HG02938 (cell line): ENCODE measurements around the gene RFX2.
"Not testable (repeated sequence)": the region's sequence is repeated elsewhere in the genome, so short reads cannot be mapped to it uniquely, and the experiment has no call there.

Experiments used
- ATAC-seq: cut with Tn5 transposase; IDR thresholded peaks from one replicate; pipeline ENCODE4 v1.9.1; 2021; ENCODE audit warnings: mild to moderate bottlenecking, moderate library complexity; ENCODE audit not compliant: unreplicated experiment

RFX2 gene

DNA sequence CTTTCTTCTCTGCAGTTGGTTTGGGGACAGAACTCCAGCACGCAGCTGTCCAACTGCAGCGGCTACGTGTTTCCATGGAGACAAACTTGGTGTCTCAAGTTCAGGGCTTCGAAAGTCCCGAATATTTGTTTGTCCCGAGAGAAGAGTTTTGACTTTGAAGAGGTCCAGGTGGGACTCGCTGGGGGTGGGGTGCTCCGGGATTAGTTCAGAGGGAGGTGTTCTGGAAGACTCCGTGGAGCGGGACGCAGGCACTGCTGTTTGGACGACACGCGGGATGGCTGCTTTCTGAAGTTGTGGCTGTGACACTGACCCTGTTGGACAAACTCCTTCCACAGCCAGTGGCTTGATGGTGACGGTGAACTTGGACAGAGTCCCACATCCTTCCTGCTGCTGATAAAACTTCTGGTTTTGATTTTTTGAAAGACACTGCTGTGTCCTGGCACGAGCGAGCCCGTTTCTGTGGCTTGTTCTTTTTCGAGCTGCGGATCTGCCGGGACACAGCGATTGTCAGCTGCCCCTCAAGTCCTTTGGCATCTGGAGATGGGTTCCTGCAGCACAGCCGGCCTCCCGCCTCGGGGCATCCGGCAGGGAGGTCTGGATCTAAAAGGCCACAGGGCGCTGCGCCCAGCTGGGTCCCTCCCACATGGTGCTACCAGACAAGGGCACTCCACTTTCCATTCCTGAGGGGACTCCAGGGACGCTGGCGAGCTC, 116.5 kb downstream of the RFX2 start:
- ATAC-seq = no peak

DNA sequence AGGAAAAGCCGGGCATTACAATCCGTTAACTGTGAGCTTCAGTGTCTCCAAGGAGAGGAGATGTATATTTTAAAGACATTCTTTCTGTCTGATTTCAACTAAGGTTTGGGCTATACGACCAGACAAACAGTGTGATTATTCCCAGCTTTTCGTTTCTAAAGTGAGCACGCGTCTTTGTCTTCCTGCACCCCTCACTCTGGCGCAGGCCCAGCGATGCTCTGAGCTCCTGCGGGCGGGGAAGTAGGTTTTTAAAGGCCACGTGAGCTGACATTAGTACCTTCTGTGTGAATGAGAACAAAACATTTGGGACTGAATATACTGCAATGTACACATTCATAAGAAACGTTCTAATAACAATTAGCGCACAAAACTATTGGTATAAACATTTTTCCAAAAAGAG, 117.1 kb downstream of the RFX2 start:
- no peak for ATAC-seq

DNA sequence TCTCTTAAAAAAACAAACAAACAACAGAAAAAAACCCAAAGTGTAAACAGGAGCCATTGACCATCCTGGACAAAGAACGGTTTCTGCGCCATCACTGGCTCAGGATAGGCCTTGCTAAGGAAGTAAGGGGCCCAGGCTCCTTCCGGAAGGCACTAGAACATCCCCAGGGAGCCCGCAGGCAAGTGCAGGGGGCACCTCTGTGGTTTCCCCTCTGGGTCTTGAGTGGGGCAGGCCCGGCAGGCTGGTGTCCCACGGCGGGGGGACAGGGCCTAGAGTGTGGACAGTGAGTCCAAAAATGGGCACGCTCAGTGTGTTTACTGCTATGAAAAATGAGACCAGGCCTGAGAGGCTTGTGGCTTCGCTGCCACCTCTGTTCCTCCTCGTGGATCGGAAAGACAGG, 117.5 kb downstream of the RFX2 start:
- no peak for ATAC-seq

DNA sequence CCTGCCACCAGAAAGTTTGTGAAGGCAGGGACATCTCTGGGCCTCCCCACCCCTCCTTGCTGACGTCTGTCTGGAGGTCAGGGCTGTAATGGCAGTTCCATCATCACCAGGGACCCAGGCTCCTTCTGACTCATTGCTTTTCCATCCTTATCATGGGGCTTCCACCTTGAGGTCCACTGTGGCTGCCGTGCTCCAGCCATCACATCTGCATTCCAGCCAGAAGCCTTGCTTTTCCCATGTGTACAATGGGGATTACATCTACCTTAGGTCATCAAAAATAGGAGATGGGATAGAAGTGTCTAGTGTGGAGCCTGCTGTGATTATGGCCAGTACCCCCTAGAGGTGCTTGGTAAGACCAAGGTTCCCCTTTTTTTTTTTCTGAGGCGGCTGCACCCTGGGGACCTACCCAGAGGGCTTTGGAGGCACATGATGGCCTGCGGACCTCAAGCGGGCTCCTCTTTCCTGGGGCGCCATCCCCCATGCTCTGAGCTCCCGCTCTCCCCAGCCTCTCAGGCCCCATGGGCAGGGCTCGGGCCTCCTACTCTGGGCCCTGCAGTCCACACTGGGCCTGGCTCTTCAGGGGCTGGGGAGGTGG, 119.0 kb downstream of the RFX2 start:
- ATAC-seq = no peak

DNA sequence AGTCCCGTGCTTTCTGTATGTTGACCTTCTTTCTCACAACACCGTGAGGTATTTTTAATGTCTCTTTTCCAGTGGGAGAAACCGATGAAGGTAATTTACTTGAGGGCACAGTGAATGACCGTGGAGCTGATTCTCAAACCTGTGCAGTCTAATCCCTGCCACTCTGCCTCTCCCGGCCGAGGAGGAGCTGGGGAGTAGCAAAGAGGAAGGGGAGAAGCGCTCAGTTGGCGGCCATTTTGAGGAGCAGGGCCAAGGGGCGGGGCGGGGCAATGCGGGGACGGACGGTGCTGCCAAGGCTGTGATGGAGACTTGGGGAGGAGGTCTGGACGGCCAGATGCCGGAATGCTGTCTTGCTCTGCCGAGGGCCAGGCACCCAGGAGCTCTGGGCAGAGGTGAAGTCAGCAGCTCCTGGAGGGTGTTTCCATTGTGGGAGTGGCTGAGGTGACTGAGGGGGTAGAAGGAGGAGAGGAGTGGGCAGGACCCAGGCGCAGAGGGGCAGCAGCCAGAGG, 120.0 kb downstream of the RFX2 start:
- ATAC-seq = no peak

DNA sequence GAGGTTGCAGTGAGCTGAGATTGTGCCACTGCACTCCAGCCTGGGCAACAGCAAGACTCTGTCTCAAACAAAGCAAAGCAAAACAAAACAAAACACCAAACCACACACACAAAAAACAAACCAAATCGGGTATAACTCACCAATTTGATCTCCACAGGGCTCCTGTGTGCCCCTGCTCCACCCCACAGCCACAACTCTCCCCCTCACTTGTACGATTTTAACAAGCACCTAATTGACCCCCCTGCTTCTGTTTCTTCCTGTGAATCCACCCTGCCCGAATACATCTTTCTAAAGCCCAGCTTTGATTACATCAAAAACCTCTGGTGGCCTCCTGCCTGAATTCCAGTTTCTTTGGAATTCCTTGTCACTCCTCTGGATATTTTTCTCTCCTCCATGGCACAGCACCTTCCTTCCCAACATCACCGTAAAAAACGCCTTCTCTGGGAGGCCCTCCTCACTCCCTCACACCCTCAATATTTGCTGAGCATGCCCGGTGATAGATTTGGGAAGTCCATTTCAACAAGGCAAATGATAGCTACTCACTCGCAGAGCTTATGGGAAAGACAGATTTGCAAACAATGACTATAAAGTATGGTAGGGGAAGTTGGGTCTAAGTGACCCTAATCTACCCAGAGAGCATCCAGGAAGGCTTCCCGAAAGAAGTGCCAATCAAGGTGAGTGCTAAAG, 120.8 kb downstream of the RFX2 start:
- no peak for ATAC-seq

DNA sequence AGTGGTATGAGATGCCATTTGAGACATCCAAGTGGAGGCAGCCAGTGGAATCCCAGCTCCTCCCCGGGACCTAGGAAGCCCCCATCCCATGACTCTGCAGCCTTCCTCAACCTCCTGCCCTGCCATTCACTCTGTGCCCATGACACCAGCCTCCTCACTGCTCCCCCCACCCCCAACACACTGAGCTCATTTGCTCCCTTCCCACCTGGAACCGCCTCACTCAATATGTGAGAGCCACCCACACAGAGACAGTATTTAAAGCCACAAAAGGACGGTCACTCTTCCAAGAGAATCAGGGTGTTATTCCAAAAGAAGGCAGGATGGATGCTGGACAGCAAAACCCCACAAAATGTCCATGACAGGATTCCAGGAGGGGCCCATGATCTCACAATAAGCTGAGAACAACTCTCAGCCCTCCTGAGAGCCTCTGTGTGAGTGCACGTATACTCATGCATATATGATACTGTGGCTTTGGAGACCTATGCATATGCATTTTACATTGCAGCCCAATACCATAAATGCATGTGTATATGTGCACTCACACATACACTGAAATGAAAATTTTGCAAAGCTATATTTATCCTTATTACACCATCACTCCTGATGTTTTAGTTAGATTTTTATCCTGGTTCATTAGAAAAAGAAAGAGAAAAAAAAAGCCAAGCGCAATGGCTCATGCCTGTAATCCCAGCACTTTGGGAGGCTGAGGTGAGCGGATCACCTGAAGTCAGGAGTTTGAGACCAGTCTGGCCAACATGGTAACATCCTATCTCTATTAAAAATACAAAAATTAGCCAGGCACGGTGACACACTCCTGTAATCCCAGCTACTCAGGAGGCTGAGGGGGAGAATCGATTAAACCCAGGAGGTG, 121.5 kb downstream of the RFX2 start:
- ATAC-seq = no peak

DNA sequence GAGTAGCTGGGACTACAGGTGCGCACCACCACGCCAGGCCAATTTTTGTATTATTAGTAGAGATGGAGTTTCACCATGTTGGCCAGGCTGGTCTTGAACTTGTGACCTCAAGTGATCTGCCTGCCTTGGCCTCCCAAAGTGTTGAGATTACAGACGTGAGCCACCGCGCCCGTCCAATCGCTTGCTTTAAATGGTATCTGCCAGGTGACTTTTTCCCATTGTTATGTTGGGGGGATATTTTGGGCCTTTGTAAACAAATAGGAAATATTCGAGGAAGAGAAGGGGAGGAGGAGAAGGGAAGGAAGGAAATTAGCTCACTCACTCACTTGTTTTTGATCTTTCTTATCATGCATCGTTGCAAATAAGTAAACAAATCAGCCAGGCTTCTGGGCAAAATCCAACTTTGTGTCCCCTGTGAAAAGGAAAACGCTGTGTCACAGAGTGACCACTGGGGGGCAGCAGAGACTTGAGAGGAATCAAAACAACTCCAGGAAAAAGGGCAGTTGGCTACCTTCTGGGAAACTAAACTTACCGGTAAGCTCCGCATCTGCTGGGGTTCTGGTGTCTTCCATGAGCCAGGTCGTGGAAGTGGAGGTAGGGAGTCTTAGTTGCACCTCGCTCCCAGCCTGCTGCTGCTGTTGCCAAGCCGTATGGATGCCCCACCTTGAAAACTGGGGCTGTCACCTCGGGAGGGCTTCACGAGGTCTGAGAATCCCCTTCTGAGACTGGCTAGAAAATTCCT, 123.1 kb downstream of the RFX2 start:
- no peak for ATAC-seq

DNA sequence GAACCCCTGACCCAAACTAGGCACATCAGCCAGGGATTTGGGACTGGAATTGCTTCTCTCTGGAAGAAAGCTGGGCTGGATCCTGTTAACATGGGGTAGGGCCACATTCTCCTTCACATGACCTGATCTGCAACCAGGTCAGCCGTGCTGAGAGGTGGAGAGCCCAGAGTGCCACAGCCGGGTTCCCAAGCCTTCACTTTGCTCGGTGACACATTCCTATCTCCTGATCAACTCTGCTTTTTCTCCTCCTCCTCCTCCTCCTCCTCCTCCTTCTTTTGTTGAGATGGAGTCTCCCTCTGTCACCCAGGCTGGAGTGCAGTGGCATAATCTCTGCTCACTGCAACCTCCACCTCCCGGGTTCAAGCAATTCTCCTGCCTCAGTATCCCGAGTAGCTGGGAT, 124.5 kb downstream of the RFX2 start:
- ATAC-seq = not testable (repeated sequence)

DNA sequence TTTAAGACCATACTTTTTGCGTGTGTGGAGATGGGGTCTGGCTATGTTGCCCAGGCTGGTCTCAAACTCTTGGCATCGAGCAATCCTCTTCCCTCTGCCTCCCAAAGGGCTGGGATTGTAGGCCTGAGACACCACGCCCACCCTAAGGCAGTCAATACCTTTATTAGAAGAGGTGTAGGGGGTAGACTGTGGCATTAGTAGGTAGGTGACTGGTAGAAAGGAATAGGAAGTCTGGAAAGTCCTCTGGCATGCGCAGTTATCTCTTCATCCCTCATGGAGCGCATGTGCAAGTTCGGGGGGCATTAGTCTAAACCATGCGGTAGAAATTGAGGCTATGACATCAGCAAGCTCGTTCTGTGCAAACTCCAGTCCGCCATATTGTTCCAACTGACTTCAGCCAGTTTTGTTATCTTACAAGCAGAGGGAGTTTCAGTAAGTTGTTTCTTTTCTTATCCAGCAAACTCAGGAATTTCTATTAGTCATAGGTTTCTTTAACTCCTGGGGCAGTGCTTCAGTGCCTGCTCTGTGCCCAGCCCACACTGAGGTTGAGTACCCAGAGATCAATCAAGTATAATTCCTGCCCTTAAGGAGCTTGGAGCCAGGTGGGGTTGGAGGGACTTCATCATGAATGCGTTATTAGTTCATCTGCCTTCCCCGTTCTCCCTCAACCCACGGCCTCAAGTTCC, 125.1 kb downstream of the RFX2 start:
- ATAC-seq = no peak

DNA sequence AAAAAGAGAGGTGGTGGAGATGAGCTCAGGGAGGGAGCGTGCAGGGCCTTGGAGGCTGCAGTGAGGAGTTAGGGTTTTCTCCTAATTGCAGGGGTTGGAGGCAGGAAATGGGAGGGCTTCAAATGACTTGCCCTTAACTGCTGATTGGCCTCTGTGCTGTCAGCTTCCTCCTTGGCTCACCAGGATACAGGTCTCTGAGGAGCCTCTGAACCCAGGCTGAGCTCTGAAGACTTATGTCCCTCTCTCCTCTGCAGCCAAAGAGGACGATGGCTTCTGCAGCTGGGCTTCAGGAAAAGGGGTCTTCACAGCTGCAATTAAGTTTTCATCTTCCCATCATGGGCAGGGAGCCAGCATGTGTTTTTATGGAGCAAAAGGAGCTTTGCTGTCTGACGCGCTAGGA, 125.7 kb downstream of the RFX2 start:
- ATAC-seq = no peak

DNA sequence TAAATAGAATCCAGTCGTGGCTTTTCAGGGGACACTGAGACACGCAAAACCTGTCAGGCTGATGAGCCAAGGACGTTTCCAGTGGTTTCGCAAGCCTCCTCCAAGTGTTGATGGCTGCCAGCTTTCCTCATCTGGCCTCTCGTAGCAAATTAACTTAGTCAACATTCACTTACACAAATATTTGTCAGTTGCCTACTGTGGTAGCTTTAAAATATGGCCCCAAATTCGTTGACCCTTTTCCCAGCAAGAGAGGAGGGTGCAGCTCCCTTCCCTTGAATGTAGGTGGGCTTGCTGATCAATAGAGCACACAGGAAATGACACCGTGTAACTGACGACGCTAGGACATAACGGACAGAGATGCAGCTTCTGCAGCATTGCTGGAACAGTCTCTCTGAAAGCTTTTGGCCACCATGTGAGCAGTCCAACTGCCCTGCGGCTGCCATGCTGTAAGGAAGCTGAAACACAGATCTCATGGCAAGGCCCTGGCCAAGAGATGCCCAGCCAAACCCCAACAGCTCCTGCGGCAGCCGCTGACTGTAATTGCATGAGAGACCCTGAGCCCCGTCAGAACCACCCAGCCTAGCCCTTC, 126.8 kb downstream of the RFX2 start:
- no peak for ATAC-seq

DNA sequence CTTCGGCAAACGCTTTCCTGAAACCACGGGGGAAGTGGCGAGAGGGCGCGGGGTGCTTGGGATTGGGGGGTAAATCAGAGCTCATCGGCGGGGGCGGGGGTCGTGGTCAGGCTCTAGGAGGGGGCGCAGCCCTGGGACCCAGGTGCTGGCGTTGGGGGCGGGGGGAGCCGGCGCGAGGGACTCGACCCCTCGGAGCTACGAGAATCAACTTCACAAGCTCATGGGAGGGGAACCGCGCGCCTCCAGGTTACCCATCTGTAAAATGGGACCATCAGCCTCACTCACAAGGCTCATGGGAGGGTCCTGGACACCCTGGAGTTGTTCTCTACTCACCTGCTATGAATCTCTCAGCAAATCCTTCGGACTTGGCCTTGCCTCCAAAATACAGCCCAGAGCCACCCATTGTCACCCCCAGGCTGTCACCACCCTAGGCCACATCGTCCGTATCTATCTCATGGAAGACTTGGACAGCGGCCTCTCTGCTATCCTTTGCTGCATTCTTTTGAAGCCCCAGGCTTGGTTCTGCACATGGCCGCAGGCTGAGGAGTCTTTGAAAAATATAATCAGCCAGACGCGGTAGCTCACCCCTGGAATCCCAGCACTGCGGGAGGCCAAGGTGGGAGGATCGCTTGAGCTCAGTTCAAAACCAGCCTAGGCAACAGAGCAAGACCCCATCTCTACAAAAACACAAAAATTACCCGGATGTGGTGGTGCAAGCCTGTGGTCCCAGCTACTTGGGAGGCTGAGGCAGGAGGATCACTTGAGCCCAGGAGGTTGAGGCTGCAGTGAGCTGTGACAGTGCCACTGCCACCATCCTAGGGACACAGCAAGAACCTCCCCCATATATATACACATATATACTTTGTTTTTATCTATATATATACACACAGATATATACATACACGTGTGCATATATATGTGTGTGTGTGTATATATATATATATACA, 131.4 kb downstream of the RFX2 start:
- ATAC-seq = no peak

DNA sequence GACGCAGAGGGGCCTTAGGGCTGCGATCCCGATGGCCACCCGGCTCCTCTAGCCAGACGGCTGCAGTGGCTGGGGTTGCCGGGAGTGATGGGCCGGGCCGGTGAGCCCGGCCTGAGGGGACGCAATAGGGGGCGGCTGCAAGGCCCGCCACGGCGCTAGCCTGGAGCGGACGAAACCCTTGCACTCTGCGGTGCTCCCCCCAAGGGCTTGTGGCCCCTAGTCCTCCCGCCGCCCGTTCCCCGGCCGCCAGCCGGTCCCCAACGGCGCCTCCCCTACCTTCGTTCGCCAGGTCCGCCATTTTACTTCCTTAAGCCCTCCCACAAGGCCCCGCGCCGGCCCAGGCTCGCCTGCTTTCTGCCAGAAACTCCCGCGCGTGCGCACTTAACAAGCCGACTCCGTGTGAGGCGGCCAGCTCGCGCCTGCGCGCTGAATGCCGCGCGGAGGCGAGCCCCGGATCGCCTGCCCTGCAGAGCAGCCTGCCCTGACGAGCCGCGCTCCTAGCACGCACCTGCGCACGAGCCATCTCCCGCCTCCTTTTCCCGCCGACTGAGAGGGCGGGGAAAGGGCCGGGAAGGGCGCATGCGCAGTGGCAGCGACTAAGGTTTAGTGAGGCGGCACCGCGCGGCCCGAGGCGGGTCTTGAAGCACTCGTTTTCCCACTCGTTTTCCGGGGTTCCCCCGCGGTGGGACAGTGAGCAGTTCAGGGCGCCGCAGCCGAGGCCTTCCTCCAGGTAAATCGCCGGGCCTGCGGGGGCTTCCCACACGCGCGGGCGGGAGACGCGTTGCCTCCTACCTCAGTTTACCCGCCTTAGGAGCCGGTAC, 132.3 kb downstream of the RFX2 start, which contains the start of gene RANBP3:
Gene RANBP3 (minus strand): TSS at position 356 of the 821 bp plus-strand sequence. CDS start 58 bp downstream, at position 298.
- peak; percentile 76 for ATAC-seq

DNA sequence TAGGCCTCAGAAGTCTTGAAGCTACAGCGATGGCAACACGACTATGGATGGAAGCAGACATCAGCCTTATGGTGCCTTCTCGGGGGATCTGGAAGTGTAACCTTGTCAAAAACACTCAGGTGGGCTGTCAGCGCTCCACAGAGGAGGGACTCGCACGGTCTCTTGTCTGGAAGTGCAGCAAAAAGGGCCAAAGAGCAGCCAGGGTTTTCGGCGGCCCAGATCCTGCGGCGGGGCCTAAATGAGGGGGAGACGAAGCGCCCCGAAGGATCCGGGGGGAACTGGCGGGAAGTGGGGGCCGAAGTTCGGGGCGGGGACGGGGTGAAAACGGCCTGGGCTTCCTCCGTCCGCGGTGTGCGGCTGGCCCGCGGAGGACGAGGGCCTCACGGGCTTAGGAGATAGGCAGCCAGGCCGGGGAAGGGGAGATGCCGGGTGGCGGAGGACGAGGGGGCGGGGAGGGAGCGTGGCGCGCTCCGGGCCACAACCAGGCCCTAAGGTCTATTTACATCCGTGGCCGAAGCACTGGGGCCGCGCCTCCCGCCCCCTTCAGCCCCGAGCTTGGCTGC, 133.0 kb downstream of the RFX2 start:
- no peak for ATAC-seq

DNA sequence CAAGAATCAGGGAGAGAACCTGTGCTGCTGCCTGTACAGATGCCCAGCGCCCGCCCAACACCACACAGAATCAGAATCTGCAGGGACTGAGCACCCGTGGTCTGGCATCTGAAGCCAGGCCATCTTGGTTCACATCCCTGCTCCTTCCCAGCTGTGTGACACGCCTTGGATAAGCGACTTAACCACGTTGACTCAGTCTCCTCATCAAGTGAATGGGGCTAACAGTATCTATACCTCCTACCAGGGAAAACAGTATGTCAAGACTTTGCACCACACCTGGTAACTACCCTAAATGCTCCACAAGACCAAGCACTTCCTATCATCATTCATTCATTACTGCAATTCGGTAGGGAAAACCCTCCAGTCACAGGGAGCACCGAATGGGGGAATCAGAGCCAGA, 133.5 kb downstream of the RFX2 start:
- ATAC-seq = no peak

DNA sequence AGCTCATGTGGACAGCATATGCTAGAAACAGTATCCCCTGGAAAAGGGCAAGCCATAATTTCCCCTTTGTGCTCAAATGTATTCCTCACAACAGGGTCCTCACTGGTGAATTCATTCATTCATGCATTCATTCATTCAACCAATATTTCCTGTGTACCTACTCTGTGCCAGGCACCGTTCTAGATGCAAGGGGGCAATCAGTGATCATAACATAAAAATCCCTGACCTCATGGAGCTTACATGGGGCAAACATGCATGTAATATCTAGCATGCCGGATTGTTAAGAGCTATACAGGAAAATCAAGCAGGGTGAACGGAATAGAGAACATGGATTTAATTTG, 134.9 kb downstream of the RFX2 start:
- ATAC-seq = no peak
